Smooth muscle cell (in vitro differentiated cells): ENCODE measurements around the gene TEAD3. TPM values are rescaled to one million over a fixed set of nuclear protein-coding genes. Genes with fewer than 3 reads are reported as not detected.

Experiments used
- DNase-seq: peaks from one replicate; lab custom pipeline; 2025; ENCODE audit not compliant: unreplicated experiment; lab: John Stamatoyannopoulos, UW
- H2AFZ ChIP-seq: fragments of 200-600 bp; sonication (generic); 2 replicates; pipeline ENCODE4 v1.6.0; 2016; ENCODE audit warnings: antibody characterized with exemption, low read depth, mild to moderate bottlenecking
- H3F3A ChIP-seq: fragments of 200-600 bp; sonication (generic); 2 replicates; pipeline ENCODE4 v1.6.0; 2017; ENCODE audit warnings: antibody characterized with exemption, low read depth
- H3K27ac ChIP-seq: fragments of 200-600 bp; sonication (generic); 2 replicates; pipeline ENCODE4 v1.5.1; 2016; ENCODE audit warnings: low read depth, mild to moderate bottlenecking
- H3K27me3 ChIP-seq: fragments of 200-600 bp; sonication (generic); 2 replicates; pipeline ENCODE4 v1.6.1; 2016; ENCODE audit warnings: low read depth, mild to moderate bottlenecking
- H3K36me3 ChIP-seq: fragments of 200-600 bp; sonication (generic); 2 replicates; pipeline ENCODE4 v1.5.1; 2016; ENCODE audit warnings: low read depth
- H3K4me1 ChIP-seq: fragments of 200-600 bp; sonication (generic); 2 replicates; pipeline ENCODE4 v1.5.1; 2016; ENCODE audit warnings: low read depth
- H3K4me2 ChIP-seq: fragments of 200-600 bp; sonication (generic); 2 replicates; pipeline ENCODE4 v1.6.0; 2016; ENCODE audit warnings: mild to moderate bottlenecking
- H3K4me3 ChIP-seq: fragments of 200-600 bp; sonication (generic); 2 replicates; pipeline ENCODE4 v1.5.1; 2016; ENCODE audit warnings: mild to moderate bottlenecking
- H3K79me2 ChIP-seq: fragments of 200-600 bp; sonication (generic); 2 replicates; pipeline ENCODE4 v1.6.0; 2016; ENCODE audit warnings: low read depth, mild to moderate bottlenecking
- H3K9ac ChIP-seq: fragments of 200-600 bp; sonication (generic); 2 replicates; pipeline ENCODE4 v1.6.0; 2016; ENCODE audit warnings: low read depth
- H3K9me3 ChIP-seq: fragments of 200-600 bp; sonication (generic); replicated peaks from 2 replicates; pipeline ENCODE4 v1.5.1; 2016; ENCODE audit warnings: low read depth
- H4K20me1 ChIP-seq: fragments of 200-600 bp; sonication (generic); 2 replicates; pipeline ENCODE4 v1.6.0; 2016; ENCODE audit warnings: low read depth
- WGBS: methylation state at CpG from one replicate; pipeline ENCODE4 v1.1.7; 2016; ENCODE audit warnings: low lambda C conversion rate; 5-methylcytosine and 5-hydroxymethylcytosine counted together
- polyA plus RNA-seq: library from polyadenylated mRNA; unstranded; fragments of >200 nt; fragmentation: Nextera tagmentation; extraction: Ambion mirVana; gene quantifications from 2 replicates; pipeline ENCODE4 v1.2.1, GENCODE V29; 2016
- total RNA-seq: library from RNA; depleted of rRNA; stranded (reverse); fragments of >200 nt; gene quantifications from 2 replicates; pipeline ENCODE4 v1.2.3, GENCODE V29; 2014
- TF ChIP-seq, protein P1 (sequence below): fragments of 200-600 bp; sonication (generic); IDR thresholded peaks from 2 replicates; pipeline ENCODE4 v1.5.1; 2017; ENCODE audit warnings: borderline replicate concordance, mild to moderate bottlenecking, antibody characterized with exemption; ENCODE audit not compliant: insufficient read depth, poor library complexity, severe bottlenecking

Gene TEAD3
- total RNA-seq (22.5 and 29.1 TPM in 2 replicates), polyA plus RNA-seq (40.6 and 42.8 TPM in 2 replicates)

DNA sequence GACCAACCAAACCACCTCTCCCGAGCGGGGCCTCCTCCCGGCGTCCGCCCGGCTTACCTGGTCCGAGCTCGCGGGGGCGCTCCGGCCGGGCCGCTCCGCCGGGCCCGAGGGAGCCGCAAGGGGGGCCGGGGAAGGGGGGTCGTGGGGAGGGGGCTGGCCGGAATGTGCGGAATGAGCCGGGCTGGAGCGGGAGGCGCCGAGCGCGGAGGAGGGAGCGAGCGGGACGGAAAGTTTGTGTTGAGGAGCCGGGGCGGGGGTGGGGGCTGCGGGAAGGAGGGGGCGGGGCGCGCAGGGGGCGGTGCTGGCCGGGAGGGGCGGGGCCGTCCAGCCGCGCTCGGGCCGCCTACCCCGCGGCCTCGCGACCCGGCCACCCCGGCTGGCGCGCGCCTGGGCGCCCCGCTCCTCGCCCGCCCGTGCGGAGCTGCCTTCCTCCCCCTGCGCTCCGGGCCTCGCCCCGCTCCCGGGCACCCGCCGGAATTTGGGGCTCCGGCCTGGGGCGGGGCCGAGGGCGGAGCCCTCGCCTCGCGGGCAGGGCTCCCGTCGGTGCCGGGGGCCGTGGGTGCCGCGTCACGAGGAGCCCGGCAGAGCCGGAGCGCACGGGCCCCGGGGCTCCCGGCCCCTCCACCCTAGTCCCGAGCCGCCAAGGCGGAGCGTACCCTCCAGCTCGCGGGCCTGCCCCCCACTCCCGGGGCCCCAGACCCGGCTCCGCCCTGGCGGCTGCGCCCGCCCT, at the start of gene TEAD3:
Gene TEAD3 (minus strand): TSS at position 239 of the 730 bp plus-strand sequence.
- Histone ChIP-seq H3K4me2 (peak within 1 kb of the TSS; percentile 99), H3K9me3 (no peaks in the 10 kb centered on the region), H3F3A (peaks cover 23% of the 10 kb centered on the region), H3K9ac (peak within 1 kb of the TSS; percentile 97), H3K4me1 (peaks cover 44% of the 10 kb centered on the region), H2AFZ (peak within 1 kb of the TSS; percentile 67), H3K4me3 (peak within 1 kb of the TSS; percentile 99), H3K79me2 (peaks cover 60% of the 10 kb centered on the region), H3K27me3 (no peaks in the 10 kb centered on the region), H3K27ac (peak within 1 kb of the TSS; percentile 100), H4K20me1 (peaks cover 41% of the 10 kb centered on the region), H3K36me3 (no peaks in the 10 kb centered on the region)
- TF ChIP-seq, protein P1, sequence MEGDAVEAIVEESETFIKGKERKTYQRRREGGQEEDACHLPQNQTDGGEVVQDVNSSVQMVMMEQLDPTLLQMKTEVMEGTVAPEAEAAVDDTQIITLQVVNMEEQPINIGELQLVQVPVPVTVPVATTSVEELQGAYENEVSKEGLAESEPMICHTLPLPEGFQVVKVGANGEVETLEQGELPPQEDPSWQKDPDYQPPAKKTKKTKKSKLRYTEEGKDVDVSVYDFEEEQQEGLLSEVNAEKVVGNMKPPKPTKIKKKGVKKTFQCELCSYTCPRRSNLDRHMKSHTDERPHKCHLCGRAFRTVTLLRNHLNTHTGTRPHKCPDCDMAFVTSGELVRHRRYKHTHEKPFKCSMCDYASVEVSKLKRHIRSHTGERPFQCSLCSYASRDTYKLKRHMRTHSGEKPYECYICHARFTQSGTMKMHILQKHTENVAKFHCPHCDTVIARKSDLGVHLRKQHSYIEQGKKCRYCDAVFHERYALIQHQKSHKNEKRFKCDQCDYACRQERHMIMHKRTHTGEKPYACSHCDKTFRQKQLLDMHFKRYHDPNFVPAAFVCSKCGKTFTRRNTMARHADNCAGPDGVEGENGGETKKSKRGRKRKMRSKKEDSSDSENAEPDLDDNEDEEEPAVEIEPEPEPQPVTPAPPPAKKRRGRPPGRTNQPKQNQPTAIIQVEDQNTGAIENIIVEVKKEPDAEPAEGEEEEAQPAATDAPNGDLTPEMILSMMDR, result peak; percentile 5
- 0% methylated on average over 22 of the region's 98 CpGs for WGBS
- DNase-seq, result peak; percentile 77

DNA sequence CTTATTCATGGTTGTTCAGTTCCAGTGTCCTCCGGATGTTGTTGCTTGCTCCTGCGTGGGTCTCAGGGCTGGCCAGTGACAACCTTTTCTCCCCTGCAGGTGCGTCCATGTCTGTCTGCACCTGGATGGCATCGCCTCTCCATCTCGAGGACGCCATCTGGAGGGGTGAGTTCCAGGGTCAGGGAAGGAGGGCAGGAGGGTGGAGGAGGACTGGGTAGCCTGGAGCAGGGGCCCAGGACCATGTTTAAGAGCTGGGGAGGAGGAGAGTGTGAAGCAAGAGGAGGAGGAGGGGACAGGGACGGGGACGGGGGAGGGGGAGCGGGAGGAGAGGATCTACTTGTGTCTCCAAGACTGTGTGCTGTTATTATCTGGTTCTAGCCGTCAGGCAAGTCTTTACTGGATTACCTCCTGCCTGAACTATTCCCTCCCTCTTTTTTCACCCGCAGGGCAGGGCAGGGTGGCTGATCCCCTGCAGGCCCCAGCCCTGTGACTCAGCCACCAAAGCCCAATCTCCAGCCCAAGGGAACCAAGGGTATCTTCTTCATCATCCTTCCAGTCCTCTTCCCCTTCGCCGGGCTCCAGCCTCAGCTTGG, 48.0 kb upstream of the TEAD3 start:
- Histone ChIP-seq H4K20me1 (no peaks in the 10 kb centered on the region), H3K4me1 (peaks cover 3% of the 10 kb centered on the region), H3K27ac (no peak overlapping the region), H3K27me3 (no peaks in the 10 kb centered on the region), H3K4me2 (no peak overlapping the region), H3K9me3 (peaks cover 5% of the 10 kb centered on the region), H3K4me3 (no peak overlapping the region), H3K79me2 (no peaks in the 10 kb centered on the region), H2AFZ (no peak overlapping the region), H3F3A (no peaks in the 10 kb centered on the region), H3K36me3 (no peaks in the 10 kb centered on the region), H3K9ac (no peak overlapping the region)
- WGBS, result 57% methylated on average over 10 of the region's 13 CpGs
- DNase-seq, result no peak
- TF ChIP-seq, protein P1, result no peak

DNA sequence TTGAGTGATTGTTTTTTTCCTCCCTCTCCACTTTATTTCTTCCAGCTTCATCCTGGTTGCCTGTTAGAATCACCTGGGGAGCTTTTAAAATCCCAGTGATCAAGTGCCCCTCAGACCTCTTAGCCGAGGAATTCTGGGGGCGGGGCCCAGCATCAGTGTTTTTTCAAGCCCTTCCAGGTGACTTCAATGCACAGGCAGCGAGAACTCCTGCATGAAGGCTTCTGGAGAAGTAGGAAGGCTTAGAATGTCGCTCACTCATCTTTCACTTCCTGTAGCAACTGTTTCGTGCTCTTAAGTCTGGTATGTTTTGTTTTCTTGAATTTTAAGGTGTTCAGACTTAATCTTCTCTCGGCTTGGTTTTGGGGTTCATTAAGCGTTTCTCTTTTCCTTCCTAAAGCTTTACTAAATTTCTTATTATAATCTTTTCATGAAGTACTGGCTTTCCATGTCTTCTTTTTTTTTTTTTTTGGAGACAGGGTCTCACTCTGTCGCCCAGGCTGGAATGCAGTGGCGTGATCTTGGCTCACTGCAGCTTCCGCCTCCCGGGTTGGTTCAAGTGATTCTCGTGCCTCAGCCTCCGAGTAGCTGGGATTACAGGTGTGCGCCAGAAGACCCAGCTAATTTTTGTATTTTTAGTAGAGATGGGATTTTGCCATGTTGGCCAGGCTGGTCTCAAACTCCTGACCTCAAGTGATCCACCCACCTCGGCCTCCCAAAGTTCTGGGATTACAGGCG, 46.7 kb upstream of the TEAD3 start:
- H3K36me3 ChIP-seq, result no peaks in the 10 kb centered on the region
- 83% methylated on average over 16 of the region's 16 CpGs for WGBS
- H3K27ac ChIP-seq, result no peak overlapping the region
- no peak overlapping the region for H3K4me2 ChIP-seq
- H3K4me1 ChIP-seq, result peaks cover 3% of the 10 kb centered on the region
- no peak overlapping the region for H3K4me3 ChIP-seq
- no peaks in the 10 kb centered on the region for H3K79me2 ChIP-seq
- no peak overlapping the region for H3K9ac ChIP-seq
- no peaks in the 10 kb centered on the region for H4K20me1 ChIP-seq
- TF ChIP-seq, protein P1, result no peak
- no peaks in the 10 kb centered on the region for H3F3A ChIP-seq
- peaks cover 5% of the 10 kb centered on the region for H3K9me3 ChIP-seq
- no peak for DNase-seq
- H3K27me3 ChIP-seq, result no peaks in the 10 kb centered on the region
- no peak overlapping the region for H2AFZ ChIP-seq
